Left renal pelvis (tissue), 4 donors: Measurements from ENCODE around the gene SUGT1. TPM values are rescaled to one million over a fixed set of nuclear protein-coding genes. Genes with fewer than 3 reads are reported as not detected.
"Not testable (repeated sequence)": the region's sequence is repeated elsewhere in the genome, so short reads cannot be mapped to it uniquely, and the experiment has no call there.

Source experiments
- DNase-seq, 4 donors: peaks; one replicate each; pipeline ENCODE4 v3.0.0-alpha.2; 2013; ENCODE audit warnings: low read depth in 4 of 4, low spot score in 3 of 4
- polyA plus RNA-seq, 4 donors: library from polyadenylated mRNA; unstranded; fragments of 120-200 nt; gene quantifications; one replicate each; pipeline ENCODE4 v1.2.1, GENCODE V29; 2013; ENCODE audit not compliant: insufficient read length in 4 of 4

Gene SUGT1
- polyA plus RNA-seq, 4 donors = 44.2 to 64.5 (median 53.4) TPM

GRCh38 chr13:52664272-52664671 lies 11.6 kb downstream of the SUGT1 start:
- DNase-seq = no peak

GRCh38 chr13:52665325-52665724 lies 12.7 kb downstream of the SUGT1 start:
- DNase-seq = no peak

- DNase-seq = no peak
These were observed 17.0 kb downstream of the SUGT1 start for GRCh38 chr13:52669677-52670076.

- no peak for DNase-seq
These were observed 18.1 kb downstream of the SUGT1 start for GRCh38 chr13:52670726-52671125.

GRCh38 chr13:52673465-52673864 lies 20.8 kb downstream of the SUGT1 start:
- no peak for DNase-seq

GRCh38 chr13:52677823-52678222 lies 25.2 kb downstream of the SUGT1 start:
- no peak for DNase-seq

- not testable (repeated sequence) for DNase-seq
These were observed 33.2 kb downstream of the SUGT1 start for GRCh38 chr13:52685806-52686205.

GRCh38 chr13:52686376-52686775 lies 33.7 kb downstream of the SUGT1 start:
- DNase-seq = no peak

GRCh38 chr13:52695856-52696255 lies 43.2 kb downstream of the SUGT1 start:
- DNase-seq = no peak

- no peak for DNase-seq
These were observed 43.9 kb downstream of the SUGT1 start for GRCh38 chr13:52696566-52696965.

GRCh38 chr13:52701728-52702465 lies 49.3 kb downstream of the SUGT1 start:
- no peak for DNase-seq

GRCh38 chr13:52703482-52703881 lies 50.8 kb downstream of the SUGT1 start:
- no peak for DNase-seq

- DNase-seq = no peak
These were observed 53.4 kb downstream of the SUGT1 start for GRCh38 chr13:52706081-52706480.

- DNase-seq = no peak
These were observed 54.7 kb downstream of the SUGT1 start for GRCh38 chr13:52707375-52707774.

GRCh38 chr13:52708266-52708665 lies 55.6 kb downstream of the SUGT1 start:
- not testable (repeated sequence) for DNase-seq

GRCh38 chr13:52711286-52711685 lies 58.6 kb downstream of the SUGT1 start:
- no peak for DNase-seq

- DNase-seq = no peak
These were observed 59.7 kb downstream of the SUGT1 start for GRCh38 chr13:52712385-52712784.

GRCh38 chr13:52713894-52714293 lies 61.3 kb downstream of the SUGT1 start:
- DNase-seq = no peak

GRCh38 chr13:52720904-52721303 lies 68.3 kb downstream of the SUGT1 start:
- not testable (repeated sequence) for DNase-seq

GRCh38 chr13:52721356-52721755 lies 68.7 kb downstream of the SUGT1 start:
- not testable (repeated sequence) for DNase-seq

GRCh38 chr13:52723181-52723580 lies 70.5 kb downstream of the SUGT1 start:
- DNase-seq = no peak

- DNase-seq = no peak
These were observed 72.7 kb downstream of the SUGT1 start for GRCh38 chr13:52725302-52725701.

- DNase-seq = no peak
These were observed 73.6 kb downstream of the SUGT1 start for GRCh38 chr13:52726258-52726657.
